ENCODE data around the gene SLC2A11.
"Not testable (repeated sequence)": the region's sequence is repeated elsewhere in the genome, so short reads cannot be mapped to it uniquely, and the experiment has no call there.

SLC2A11 gene

GRCh38 chr22:23888615-23889401 is 31.1 kb downstream of the SLC2A11 start:
- DNase-seq (ENCODE audit: extremely low read depth in 1 of 2, low read depth in 1 of 2), result no peak

- no peak for DNase-seq (ENCODE audit: extremely low read depth in 1 of 2, low read depth in 1 of 2)
These were observed 31.9 kb downstream of the SLC2A11 start for GRCh38 chr22:23889620-23890019.

GRCh38 chr22:23891726-23892125 is 34.1 kb downstream of the SLC2A11 start:
- DNase-seq (ENCODE audit: extremely low read depth in 1 of 2, low read depth in 1 of 2), result no peak

GRCh38 chr22:23892130-23892529 is 34.5 kb downstream of the SLC2A11 start:
- no peak for DNase-seq (ENCODE audit: extremely low read depth in 1 of 2, low read depth in 1 of 2)

GRCh38 chr22:23892706-23893105 is 35.0 kb downstream of the SLC2A11 start:
- no peak for DNase-seq (ENCODE audit: extremely low read depth in 1 of 2, low read depth in 1 of 2)

GRCh38 chr22:23893121-23893944 is 35.7 kb downstream of the SLC2A11 start:
- no peak for DNase-seq (ENCODE audit: extremely low read depth in 1 of 2, low read depth in 1 of 2)

- DNase-seq (ENCODE audit: extremely low read depth in 1 of 2, low read depth in 1 of 2), result peak; percentile 75 to 91
These were observed 36.5 kb downstream of the SLC2A11 start, which contains the start of gene MIF for GRCh38 chr22:23893945-23894709. Gene MIF, plus strand, starts transcription at chr22:23894383. Its CDS starts 92 bp downstream, at chr22:23894475.

GRCh38 chr22:23894710-23895598 is 37.3 kb downstream of the SLC2A11 start:
- peak; percentile 6 to 28 for DNase-seq (ENCODE audit: extremely low read depth in 1 of 2, low read depth in 1 of 2)

- no peak for DNase-seq (ENCODE audit: extremely low read depth in 1 of 2, low read depth in 1 of 2)
These were observed 38.0 kb downstream of the SLC2A11 start for GRCh38 chr22:23895599-23896144.

- DNase-seq (ENCODE audit: extremely low read depth in 1 of 2, low read depth in 1 of 2), result no peak
These were observed 38.5 kb downstream of the SLC2A11 start for GRCh38 chr22:23896166-23896522.

GRCh38 chr22:23896523-23897186 is 39.0 kb downstream of the SLC2A11 start:
- DNase-seq (ENCODE audit: extremely low read depth in 1 of 2, low read depth in 1 of 2), result no peak

GRCh38 chr22:23897320-23897719 is 39.6 kb downstream of the SLC2A11 start:
- DNase-seq (ENCODE audit: extremely low read depth in 1 of 2, low read depth in 1 of 2), result no peak

GRCh38 chr22:23898006-23898974 is 40.6 kb downstream of the SLC2A11 start:
- DNase-seq (ENCODE audit: extremely low read depth in 1 of 2, low read depth in 1 of 2), result no peak

- DNase-seq (ENCODE audit: extremely low read depth in 1 of 2, low read depth in 1 of 2), result no peak
These were observed 41.5 kb downstream of the SLC2A11 start for GRCh38 chr22:23899042-23899745.

GRCh38 chr22:23900227-23900626 is 42.6 kb downstream of the SLC2A11 start:
- DNase-seq (ENCODE audit: extremely low read depth in 1 of 2, low read depth in 1 of 2), result not testable (repeated sequence)

- DNase-seq (ENCODE audit: extremely low read depth in 1 of 2, low read depth in 1 of 2), result no peak
These were observed 43.9 kb downstream of the SLC2A11 start for GRCh38 chr22:23901600-23901999.

- no peak for DNase-seq (ENCODE audit: extremely low read depth in 1 of 2, low read depth in 1 of 2)
These were observed 45.8 kb downstream of the SLC2A11 start for GRCh38 chr22:23903328-23903971.

All from activated CD8-positive, alpha-beta memory T cell treated with anti-CD3 and anti-CD28 coated beads for 1 hour (primary cell).